PC-3 (cell line): ENCODE results near the gene PRXL2A.

ENCODE experiments used
- CTCF ChIP-seq: fragments of 300-600 bp; sonication (generic); conservative IDR thresholded peaks from 2 replicates; pipeline ENCODE4 v1.5.1; 2017; ENCODE audit warnings: antibody characterized with exemption, low read depth, mild to moderate bottlenecking, low read length
- EZH2 ChIP-seq: fragments of 300-600 bp; sonication (generic); IDR thresholded peaks from one replicate; pipeline ENCODE4 v1.6.1; 2017; ENCODE audit warnings: antibody characterized with exemption, mild to moderate bottlenecking, low read length; ENCODE audit not compliant: unreplicated experiment
- EZH2phosphoT487 ChIP-seq: fragments of 300-600 bp; sonication (generic); IDR thresholded peaks from 2 replicates; pipeline ENCODE4 v1.6.1; 2018; ENCODE audit warnings: mild to moderate bottlenecking, antibody characterized with exemption, low read length, borderline replicate concordance

DNA sequence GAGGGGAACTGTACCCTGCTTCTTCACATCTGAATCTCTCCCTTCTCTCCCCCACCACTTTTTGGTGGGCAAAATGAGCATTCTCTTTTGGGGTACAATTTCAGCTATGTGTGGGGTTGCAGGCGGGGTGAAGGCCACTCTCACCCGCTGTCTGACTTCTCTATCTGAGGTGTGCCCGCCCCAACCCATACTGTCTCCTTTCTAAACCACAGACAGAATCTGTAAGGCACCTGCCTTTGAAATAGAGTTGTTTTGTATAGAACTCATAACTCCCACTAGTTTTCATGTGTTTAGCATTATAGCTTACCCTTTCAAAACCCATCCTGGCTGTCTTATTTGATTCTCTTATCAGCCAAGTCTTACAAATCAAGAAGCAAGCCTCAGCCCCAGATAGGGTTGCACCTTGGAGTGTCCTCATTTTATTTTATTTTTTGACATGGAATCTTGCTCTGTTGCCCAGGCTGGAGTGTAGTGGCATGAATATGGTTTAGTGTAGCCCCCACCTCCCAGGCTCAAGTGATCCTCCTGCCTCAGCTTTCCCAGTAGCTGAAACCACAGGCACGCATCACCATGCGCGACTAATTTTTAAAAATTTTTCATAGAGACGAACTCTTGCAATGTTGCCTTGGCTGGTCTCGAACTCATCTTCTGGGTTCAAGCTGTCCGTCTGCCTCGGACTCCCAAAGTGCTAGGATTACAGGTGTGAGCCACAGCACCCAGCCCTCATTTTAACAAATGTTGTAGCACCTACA lies 57.7 kb downstream of the PRXL2A start:
- TF ChIP-seq CTCF (no peak), EZH2 (no peak), EZH2phosphoT487 (no peak)
